Measurements from ENCODE around the gene CNTN5. TPM values are rescaled to one million over a fixed set of nuclear protein-coding genes. Genes with fewer than 3 reads are reported as not detected.

Gene CNTN5
- total RNA-seq, 1 donor from 2014 or later, result not detected

DNA sequence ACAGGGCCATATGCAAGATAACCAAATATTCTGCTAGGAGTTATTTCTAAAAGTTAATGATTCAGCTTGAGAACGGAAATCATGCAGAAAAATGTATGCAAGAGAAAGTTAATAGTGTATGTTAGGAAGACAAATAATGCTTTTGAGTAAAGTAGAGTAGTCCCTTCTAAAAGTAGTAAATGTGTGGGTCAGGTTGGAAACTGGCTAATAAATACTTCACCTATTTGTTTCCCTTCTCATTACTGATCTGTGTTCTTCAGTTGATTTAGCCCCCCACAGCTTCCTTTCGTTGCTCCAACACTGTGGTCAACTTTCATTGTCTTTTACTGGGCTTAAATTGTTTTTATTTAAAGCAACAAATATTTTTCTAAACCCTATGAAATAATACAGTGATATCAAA lies 444.2 kb downstream of the CNTN5 start:
- Histone ChIP-seq H3K36me3 (no peaks in the 10 kb centered on the region), H3K9me3 (no peaks in the 10 kb centered on the region), H3K27me3 (no peaks in the 10 kb centered on the region), H3K27ac (no peak overlapping the region), H3K4me1 (no peaks in the 10 kb centered on the region), H3K4me3 (no peak overlapping the region)
- TF ChIP-seq, protein P1, sequence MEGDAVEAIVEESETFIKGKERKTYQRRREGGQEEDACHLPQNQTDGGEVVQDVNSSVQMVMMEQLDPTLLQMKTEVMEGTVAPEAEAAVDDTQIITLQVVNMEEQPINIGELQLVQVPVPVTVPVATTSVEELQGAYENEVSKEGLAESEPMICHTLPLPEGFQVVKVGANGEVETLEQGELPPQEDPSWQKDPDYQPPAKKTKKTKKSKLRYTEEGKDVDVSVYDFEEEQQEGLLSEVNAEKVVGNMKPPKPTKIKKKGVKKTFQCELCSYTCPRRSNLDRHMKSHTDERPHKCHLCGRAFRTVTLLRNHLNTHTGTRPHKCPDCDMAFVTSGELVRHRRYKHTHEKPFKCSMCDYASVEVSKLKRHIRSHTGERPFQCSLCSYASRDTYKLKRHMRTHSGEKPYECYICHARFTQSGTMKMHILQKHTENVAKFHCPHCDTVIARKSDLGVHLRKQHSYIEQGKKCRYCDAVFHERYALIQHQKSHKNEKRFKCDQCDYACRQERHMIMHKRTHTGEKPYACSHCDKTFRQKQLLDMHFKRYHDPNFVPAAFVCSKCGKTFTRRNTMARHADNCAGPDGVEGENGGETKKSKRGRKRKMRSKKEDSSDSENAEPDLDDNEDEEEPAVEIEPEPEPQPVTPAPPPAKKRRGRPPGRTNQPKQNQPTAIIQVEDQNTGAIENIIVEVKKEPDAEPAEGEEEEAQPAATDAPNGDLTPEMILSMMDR (IDR thresholded peaks at IDR 0.05), result no peak
- intact Hi-C loops (cut with DNase I), result no loop called here
- ATAC-seq, result no peak
- no peak for DNase-seq

DNA sequence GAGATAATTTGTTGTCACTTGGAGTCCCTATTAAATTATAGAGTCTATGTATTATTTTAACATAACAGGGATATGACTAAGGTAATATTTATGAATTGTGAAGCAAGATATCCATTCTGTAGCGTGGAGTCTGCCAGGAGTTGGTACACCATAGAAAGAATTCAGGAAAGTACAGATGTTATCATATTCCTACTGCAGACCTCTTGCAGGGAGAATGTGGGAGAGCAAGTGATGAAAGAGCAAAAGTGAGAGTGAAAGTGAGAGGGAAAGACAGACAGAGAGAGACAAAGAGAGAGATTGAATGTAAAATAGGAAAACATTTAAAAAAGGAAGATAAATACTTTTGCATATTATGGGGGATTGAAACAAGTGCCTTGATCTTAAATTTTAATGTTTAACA lies 468.8 kb downstream of the CNTN5 start:
- no peaks in the 10 kb centered on the region for H3K9me3 ChIP-seq
- no peak for DNase-seq
- no peaks in the 10 kb centered on the region for H3K36me3 ChIP-seq
- no peaks in the 10 kb centered on the region for H3K27me3 ChIP-seq
- intact Hi-C loops (cut with DNase I), result no loop called here
- TF ChIP-seq, protein P1 (IDR thresholded peaks at IDR 0.05), result no peak
- no peak for ATAC-seq
- no peaks in the 10 kb centered on the region for H3K4me1 ChIP-seq
- no peak overlapping the region for H3K27ac ChIP-seq
- no peak overlapping the region for H3K4me3 ChIP-seq

DNA sequence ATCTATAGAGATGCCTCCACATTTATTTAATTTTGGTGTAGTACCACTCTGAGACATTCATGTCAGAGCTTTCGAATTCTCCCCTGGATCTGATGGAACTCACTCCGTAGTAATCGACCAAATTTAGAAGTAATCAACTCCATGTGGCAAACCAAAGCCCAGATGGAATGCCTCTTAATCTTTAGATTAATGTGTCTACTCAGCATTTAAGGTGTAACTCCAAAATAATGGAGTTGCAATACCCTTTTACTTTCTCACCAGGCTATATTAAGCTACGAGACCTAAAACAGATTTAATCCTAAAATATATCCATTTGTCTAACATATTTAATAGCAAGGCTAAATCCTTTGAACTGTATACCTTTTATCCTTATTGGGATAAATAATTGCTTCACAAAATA lies 473.3 kb downstream of the CNTN5 start:
- Histone ChIP-seq H3K9me3 (no peaks in the 10 kb centered on the region), H3K4me3 (no peak overlapping the region), H3K4me1 (no peaks in the 10 kb centered on the region), H3K27me3 (no peaks in the 10 kb centered on the region), H3K36me3 (no peaks in the 10 kb centered on the region), H3K27ac (no peak overlapping the region)
- ATAC-seq, result no peak
- intact Hi-C loops (cut with DNase I), result no loop called here
- DNase-seq, result no peak
- TF ChIP-seq, protein P1 (IDR thresholded peaks at IDR 0.05), result no peak

DNA sequence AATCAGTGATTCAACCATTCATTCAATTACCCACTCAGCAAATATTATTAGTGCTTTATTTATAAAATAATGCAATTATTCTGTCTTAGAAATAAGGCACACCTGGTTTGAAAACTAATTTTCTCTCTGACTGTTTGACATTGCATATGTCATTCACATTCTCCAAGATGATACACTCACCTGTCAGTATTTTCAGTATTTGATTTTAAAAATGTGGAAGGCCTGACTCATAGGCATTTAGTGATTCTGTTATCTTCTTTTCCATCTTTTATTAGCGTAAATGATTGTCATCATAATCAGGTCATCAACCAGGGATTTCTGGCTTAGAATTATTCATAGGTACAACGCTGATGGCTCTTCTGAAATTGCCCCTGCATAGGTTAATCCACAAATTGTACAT lies 480.9 kb downstream of the CNTN5 start:
- intact Hi-C loops (cut with DNase I), result no loop called here

DNA sequence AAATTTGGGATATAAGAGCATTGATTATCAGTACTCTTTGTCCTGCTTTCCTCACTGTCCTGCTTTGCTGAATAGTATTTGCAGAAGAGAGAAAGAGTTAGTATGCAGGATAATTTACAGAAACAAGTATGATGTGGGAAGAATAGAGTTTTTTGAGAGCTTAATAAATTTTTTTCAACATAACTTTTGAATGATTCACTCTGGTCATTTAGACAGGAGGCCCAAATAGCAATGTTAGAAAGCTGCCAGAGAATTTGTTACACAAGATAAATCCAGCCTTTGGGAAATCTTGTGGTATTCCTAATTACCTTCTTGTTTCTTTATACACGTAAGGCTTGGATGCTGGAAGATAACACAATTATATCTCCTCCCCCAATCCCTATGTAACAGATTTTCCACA lies 484.6 kb downstream of the CNTN5 start:
- Histone ChIP-seq H3K27me3 (no peaks in the 10 kb centered on the region), H3K4me1 (no peaks in the 10 kb centered on the region), H3K36me3 (no peaks in the 10 kb centered on the region), H3K9me3 (no peaks in the 10 kb centered on the region), H3K4me3 (no peak overlapping the region), H3K27ac (no peak overlapping the region)
- intact Hi-C loops (cut with DNase I), result no loop called here
- ATAC-seq, result no peak
- TF ChIP-seq, protein P1 (IDR thresholded peaks at IDR 0.05), result no peak
- no peak for DNase-seq

More for the DNA sequence above, 480.9 kb downstream of the CNTN5 start:
- no peak for DNase-seq
- H3K9me3 ChIP-seq, result no peaks in the 10 kb centered on the region
- TF ChIP-seq, protein P1 (IDR thresholded peaks at IDR 0.05), result no peak
- no peak overlapping the region for H3K27ac ChIP-seq
- H3K27me3 ChIP-seq, result no peaks in the 10 kb centered on the region
- no peak overlapping the region for H3K4me3 ChIP-seq
- no peaks in the 10 kb centered on the region for H3K4me1 ChIP-seq
- ATAC-seq, result no peak
- no peaks in the 10 kb centered on the region for H3K36me3 ChIP-seq

DNA sequence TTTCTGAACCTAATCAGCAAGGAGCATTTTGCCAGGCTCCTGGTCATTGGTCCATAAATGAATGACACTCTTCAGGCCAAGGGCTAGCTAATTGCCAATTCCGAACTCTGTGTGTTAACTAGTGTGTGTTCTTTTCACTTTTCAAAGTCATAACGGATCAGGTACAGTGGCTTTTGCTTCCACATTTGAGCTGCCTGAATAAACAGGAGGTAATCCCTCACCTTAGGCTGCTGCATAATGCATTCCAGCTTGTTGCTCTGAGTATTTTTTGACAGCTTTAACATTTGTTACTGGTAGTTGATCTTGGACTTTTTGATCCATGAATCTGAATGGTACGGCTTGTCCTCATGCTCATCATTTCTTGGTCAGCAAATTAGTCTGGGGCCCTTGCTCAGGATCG lies 485.1 kb downstream of the CNTN5 start:
- ATAC-seq (no peak), DNase-seq (no peak)
- Histone ChIP-seq H3K4me1 (no peaks in the 10 kb centered on the region), H3K4me3 (no peak overlapping the region), H3K27ac (no peak overlapping the region), H3K9me3 (no peaks in the 10 kb centered on the region), H3K27me3 (no peaks in the 10 kb centered on the region), H3K36me3 (no peaks in the 10 kb centered on the region)
- TF ChIP-seq, protein P1 (IDR thresholded peaks at IDR 0.05), result no peak
- intact Hi-C loops (cut with DNase I), result no loop called here
